ENCODE results near the gene AHRR.
"Not testable (repeated sequence)": the region's sequence is repeated elsewhere in the genome, so short reads cannot be mapped to it uniquely, and the experiment has no call there.

The AHRR gene

GRCh38 chr5:369151-369868 is 47.8 kb downstream of the AHRR start:
- TF ChIP-seq, protein P1, sequence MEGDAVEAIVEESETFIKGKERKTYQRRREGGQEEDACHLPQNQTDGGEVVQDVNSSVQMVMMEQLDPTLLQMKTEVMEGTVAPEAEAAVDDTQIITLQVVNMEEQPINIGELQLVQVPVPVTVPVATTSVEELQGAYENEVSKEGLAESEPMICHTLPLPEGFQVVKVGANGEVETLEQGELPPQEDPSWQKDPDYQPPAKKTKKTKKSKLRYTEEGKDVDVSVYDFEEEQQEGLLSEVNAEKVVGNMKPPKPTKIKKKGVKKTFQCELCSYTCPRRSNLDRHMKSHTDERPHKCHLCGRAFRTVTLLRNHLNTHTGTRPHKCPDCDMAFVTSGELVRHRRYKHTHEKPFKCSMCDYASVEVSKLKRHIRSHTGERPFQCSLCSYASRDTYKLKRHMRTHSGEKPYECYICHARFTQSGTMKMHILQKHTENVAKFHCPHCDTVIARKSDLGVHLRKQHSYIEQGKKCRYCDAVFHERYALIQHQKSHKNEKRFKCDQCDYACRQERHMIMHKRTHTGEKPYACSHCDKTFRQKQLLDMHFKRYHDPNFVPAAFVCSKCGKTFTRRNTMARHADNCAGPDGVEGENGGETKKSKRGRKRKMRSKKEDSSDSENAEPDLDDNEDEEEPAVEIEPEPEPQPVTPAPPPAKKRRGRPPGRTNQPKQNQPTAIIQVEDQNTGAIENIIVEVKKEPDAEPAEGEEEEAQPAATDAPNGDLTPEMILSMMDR (conservative IDR thresholded peaks at IDR 0.05): no peak
- H3K27ac ChIP-seq: no peak overlapping the region

DNA sequence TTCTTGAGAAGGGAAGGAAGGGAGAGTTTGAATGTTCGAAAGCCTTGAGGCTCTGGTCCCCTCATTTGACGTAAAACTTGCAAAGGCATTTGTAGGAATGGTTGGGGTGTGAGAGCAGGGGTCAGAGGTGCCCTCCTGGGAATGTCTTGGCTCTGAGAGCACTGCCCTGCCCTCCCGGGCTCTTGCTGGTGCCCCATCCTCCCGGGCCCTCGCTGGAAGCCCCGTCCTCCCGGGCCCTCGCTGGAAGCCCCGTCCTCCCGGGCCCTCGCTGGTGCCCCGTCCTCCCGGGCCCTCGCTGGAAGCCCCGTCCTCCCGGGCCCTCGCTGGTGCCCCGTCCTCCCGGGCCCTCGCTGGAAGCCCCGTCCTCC is 48.3 kb downstream of the AHRR start:
- not testable (repeated sequence) for H3K27ac ChIP-seq

- TF ChIP-seq, protein P1 (conservative IDR thresholded peaks at IDR 0.05): no peak
These were observed 48.9 kb downstream of the AHRR start for GRCh38 chr5:370311-370958.

DNA sequence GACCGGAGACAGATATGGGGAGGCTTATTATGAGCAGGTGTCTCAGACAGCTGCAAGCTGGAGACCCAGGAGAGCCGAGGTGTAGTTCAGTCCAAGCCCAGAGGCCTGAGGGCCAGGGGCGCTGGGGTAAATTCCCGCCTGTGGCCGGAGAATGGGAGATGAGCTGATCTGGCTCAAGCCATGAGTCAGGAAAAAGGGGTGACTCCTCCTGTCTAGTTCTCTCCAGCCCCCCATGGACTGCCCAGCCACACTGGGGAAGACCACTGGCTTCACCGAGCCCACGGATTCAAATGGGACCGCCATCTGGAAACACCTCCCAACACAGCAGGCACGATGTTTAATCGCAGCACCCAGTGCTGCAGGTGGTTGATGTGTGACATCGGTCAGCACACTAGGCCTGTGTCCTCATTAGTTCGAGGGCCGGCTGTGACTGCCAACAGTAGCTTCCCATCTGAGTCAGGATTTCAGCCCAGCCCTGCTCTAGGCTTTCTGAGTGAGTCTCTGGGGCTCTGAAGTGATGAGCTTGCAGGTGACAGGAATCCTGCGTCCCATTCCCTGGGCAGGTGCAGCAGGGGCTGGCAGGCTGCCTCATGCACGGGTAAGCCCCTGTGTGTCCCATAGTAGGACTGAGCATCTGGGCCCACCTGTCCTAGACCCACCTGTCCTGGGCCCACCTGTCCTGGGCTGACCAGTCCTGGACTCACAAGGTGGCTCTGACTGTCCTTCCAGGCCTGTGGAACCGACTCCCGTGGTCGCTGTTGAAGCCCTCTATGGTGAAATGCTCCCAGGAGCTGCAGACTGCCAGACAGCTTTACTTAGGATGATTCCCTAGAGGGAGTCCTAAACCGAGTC is 49.7 kb downstream of the AHRR start:
- TF ChIP-seq, protein P1 (conservative IDR thresholded peaks at IDR 0.05): no peak
- H3K27ac ChIP-seq: no peak overlapping the region

More at GRCh38 chr5:370311-370958, 48.9 kb downstream of the AHRR start:
- no peak overlapping the region for H3K27ac ChIP-seq

DNA sequence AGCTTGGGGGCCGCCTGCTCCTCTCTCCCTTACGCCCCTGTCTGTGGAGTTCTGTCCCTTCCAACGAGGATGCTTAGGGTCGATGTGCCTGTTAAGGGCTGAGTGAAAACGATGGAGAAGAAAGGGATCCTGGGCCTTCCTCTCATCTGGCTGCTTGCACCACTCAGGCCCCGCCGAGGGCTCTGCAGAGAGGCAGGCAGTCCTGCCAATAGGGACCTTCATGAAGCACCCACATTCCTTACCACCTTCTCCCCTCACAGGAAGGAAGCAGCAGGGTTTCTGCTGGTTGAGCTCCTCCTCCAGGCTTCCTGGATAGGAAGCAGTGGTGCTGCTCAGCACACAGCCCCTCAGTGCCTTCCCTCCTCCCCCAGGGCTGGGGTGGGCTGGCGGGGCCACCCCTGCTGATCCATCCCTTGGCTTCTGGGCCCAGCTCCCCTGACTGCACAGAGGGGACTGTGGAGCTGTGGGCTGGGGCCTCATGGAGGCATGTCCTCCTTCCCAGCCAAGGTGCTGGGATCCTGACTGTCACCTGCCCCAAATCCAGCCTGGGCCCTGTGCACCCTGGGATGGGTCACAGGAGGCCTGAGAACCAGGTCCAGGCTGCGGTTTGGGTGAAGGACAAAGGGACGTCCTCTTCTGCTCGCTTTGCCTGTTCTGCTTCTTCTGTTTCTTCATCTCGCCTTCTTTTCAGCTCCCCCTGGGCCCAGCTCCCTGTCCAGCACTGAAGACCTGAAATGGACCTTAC is 50.5 kb downstream of the AHRR start:
- H3K27ac ChIP-seq: no peak overlapping the region
- TF ChIP-seq, protein P1 (conservative IDR thresholded peaks at IDR 0.05): no peak

GRCh38 chr5:372556-372995 is 51.1 kb downstream of the AHRR start:
- no peak overlapping the region for H3K27ac ChIP-seq
- TF ChIP-seq, protein P1 (conservative IDR thresholded peaks at IDR 0.05): no peak

- H3K27ac ChIP-seq: peak overlapping the region; percentile 52; the same call in 1 of the 2 replicates
- TF ChIP-seq, protein P1 (conservative IDR thresholded peaks at IDR 0.05): no peak
These were observed 51.6 kb downstream of the AHRR start for GRCh38 chr5:372996-373709.
